GM23248 (cell line): ENCODE measurements around the gene PGBD2. TPM values are rescaled to one million over a fixed set of nuclear protein-coding genes. Genes with fewer than 3 reads are reported as not detected.
A peak's percentile ranks its signal among the peaks of the same experiment; 100 is the strongest.

ENCODE experiments used
- DNase-seq: peaks from one replicate; pipeline ENCODE4 v3.0.0-alpha.2; 2015
- H2AFZ ChIP-seq: fragments of 200-600 bp; sonication (generic); 2 replicates; pipeline ENCODE4 v1.6.1; 2016; ENCODE audit warnings: antibody characterized with exemption
- H3F3A ChIP-seq: fragments of 200-600 bp; sonication (generic); 2 replicates; pipeline ENCODE4 v1.6.1; 2016; ENCODE audit warnings: mild to moderate bottlenecking, antibody characterized with exemption, mixed run types; ENCODE audit not compliant: insufficient read depth
- H3K27ac ChIP-seq: fragments of 200-600 bp; sonication (generic); 2 replicates; pipeline ENCODE4 v1.5.1; 2016; ENCODE audit warnings: mild to moderate bottlenecking
- H3K27me3 ChIP-seq: fragments of 200-600 bp; sonication (generic); replicated peaks from 2 replicates; pipeline ENCODE4 v1.6.1; 2016; ENCODE audit warnings: mild to moderate bottlenecking; ENCODE audit not compliant: insufficient read depth
- H3K36me3 ChIP-seq: fragments of 200-600 bp; sonication (generic); 2 replicates; pipeline ENCODE4 v1.6.1; 2016; ENCODE audit warnings: low read depth, mild to moderate bottlenecking
- H3K4me1 ChIP-seq: fragments of 200-600 bp; sonication (generic); 2 replicates; pipeline ENCODE4 v1.6.1; 2016; ENCODE audit warnings: mild to moderate bottlenecking; ENCODE audit not compliant: insufficient read depth
- H3K4me2 ChIP-seq: fragments of 200-600 bp; sonication (generic); one replicate; pipeline ENCODE4 v1.6.1; 2016; ENCODE audit warnings: mild to moderate bottlenecking; ENCODE audit not compliant: unreplicated experiment
- H3K4me3 ChIP-seq: fragments of 200-600 bp; sonication (generic); 2 replicates; pipeline ENCODE4 v1.5.1; 2016; ENCODE audit warnings: mild to moderate bottlenecking
- H3K79me2 ChIP-seq: fragments of 200-600 bp; sonication (generic); 2 replicates; pipeline ENCODE4 v1.6.1; 2016; ENCODE audit warnings: mild to moderate bottlenecking; ENCODE audit not compliant: insufficient read depth
- H3K9ac ChIP-seq: fragments of 200-600 bp; sonication (generic); 2 replicates; pipeline ENCODE4 v1.6.1; 2016; ENCODE audit warnings: mild to moderate bottlenecking
- H3K9me2 ChIP-seq: fragments of 200-600 bp; sonication (generic); 2 replicates; pipeline ENCODE4 v1.6.1; 2016; ENCODE audit warnings: mixed run types, mild to moderate bottlenecking, moderate library complexity; ENCODE audit not compliant: insufficient read depth
- H3K9me3 ChIP-seq: fragments of 200-600 bp; sonication (generic); one replicate; pipeline ENCODE4 v1.6.1; 2017; ENCODE audit warnings: low read depth
- H4K20me1 ChIP-seq: fragments of 200-600 bp; sonication (generic); 2 replicates; pipeline ENCODE4 v1.6.0; 2016; ENCODE audit not compliant: insufficient read depth
- EZH2 ChIP-seq: fragments of 200-600 bp; sonication (generic); IDR thresholded peaks from 2 replicates; pipeline ENCODE4 v1.6.1; 2018; ENCODE audit warnings: antibody characterized with exemption, mild to moderate bottlenecking; ENCODE audit not compliant: insufficient read depth, poor library complexity, severe bottlenecking
- EZH2phosphoT487 ChIP-seq: fragments of 200-600 bp; sonication (generic); IDR thresholded peaks from 2 replicates; pipeline ENCODE4 v1.6.1; 2018; ENCODE audit warnings: antibody characterized with exemption, moderate library complexity, mild to moderate bottlenecking, low read depth; ENCODE audit not compliant: insufficient read depth
- WGBS, 2 experiments: methylation state at CpG; one replicate each; pipeline ENCODE4 v1.1.6; 2015 to 2017; ENCODE audit warnings: low lambda C conversion rate in 2 of 2, low coverage in 1 of 2; ENCODE audit errors: missing lambda C conversion rate in 2 of 2; 5-methylcytosine and 5-hydroxymethylcytosine counted together
- in situ Hi-C: fragments of 300-500 bp; cut with MboI; formaldehyde crosslinking; loops from 2 replicates; pipeline ENCODE4 v1.15.0; 2020
- polyA plus RNA-seq: library from polyadenylated mRNA; unstranded; fragments of >200 nt; fragmentation: Nextera tagmentation; extraction: Ambion mirVana; gene quantifications from 2 replicates; pipeline ENCODE4 v1.2.1, GENCODE V29; 2016
- total RNA-seq: library from RNA; depleted of rRNA; stranded (reverse); fragments of >200 nt; shearing (Covaris generic); gene quantifications from 2 replicates; pipeline ENCODE4 v1.2.3, GENCODE V29; 2014

Gene PGBD2
- total and polyA plus RNA-seq, 2 experiments from 2014 or later: 3.5 to 5.8 TPM

DNA sequence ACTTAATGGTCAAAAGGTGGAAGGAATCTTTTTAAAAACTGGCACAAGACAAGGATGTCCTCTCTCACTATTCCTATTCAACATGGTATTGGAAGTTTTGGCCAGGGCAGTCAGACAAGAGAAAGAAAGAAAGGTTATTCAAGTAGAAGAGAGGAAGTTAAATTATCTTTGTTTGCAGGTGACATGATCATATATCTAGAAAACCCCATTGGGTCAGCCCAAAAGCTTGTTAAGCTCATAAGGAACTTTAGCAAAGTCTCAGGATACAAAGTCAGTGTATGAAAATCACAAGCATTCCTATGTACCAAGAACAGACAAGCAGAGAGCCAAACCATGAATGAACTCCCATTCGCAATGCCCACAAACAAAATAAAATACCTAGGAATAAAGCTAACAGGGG lies 5.4 kb upstream of the PGBD2 start:
- H3K4me2 ChIP-seq: no peak overlapping the region
- H4K20me1 ChIP-seq: no peaks in the 10 kb centered on the region
- H3K79me2 ChIP-seq: no peaks in the 10 kb centered on the region
- no peak overlapping the region for H2AFZ ChIP-seq
- H3K9me3 ChIP-seq: no peaks in the 10 kb centered on the region
- H3F3A ChIP-seq: peaks cover 13% of the 10 kb centered on the region
- no peak overlapping the region for H3K4me3 ChIP-seq
- no peak overlapping the region for H3K27ac ChIP-seq
- H3K9me2 ChIP-seq: no peaks in the 10 kb centered on the region
- 22 to 36% methylated on average over 1 of the region's 1 CpG for WGBS, 2 experiments
- H3K27me3 ChIP-seq: no peaks in the 10 kb centered on the region; the same call in 1 of the 2 replicates
- H3K4me1 ChIP-seq: no peaks in the 10 kb centered on the region
- H3K9ac ChIP-seq: no peak overlapping the region
- H3K36me3 ChIP-seq: no peaks in the 10 kb centered on the region
- in situ Hi-C loops: no loop called here
- TF ChIP-seq EZH2 (no peak), EZH2phosphoT487 (no peak)
- DNase-seq: no peak

DNA sequence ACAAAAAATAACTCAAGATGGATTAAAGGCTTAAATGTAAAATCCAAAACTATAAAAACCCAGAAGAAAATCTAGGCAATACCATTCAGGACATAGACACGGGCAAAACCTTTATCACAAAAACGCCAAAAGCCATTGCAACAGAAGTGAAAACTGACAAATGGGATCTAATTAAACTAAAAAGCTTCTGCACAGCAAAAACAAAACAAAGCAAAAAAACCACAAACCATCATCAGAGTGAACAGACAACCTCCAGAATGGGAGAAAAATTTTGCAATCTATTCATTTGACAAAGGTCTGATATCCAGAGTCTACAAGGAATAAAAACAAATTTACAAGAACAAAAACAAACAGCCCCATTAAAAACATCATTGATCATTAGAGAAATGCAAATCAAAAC lies 4.5 kb upstream of the PGBD2 start:
- no peak overlapping the region for H2AFZ ChIP-seq
- TF ChIP-seq EZH2 (no peak), EZH2phosphoT487 (no peak)
- H3K36me3 ChIP-seq: no peaks in the 10 kb centered on the region
- H3K4me2 ChIP-seq: no peak overlapping the region
- no peaks in the 10 kb centered on the region for H3K4me1 ChIP-seq
- no peak overlapping the region for H3K27ac ChIP-seq
- no peaks in the 10 kb centered on the region for H3K9me3 ChIP-seq
- H3F3A ChIP-seq: peaks cover 13% of the 10 kb centered on the region
- no peak for DNase-seq
- no peaks in the 10 kb centered on the region for H3K9me2 ChIP-seq
- H4K20me1 ChIP-seq: no peaks in the 10 kb centered on the region
- in situ Hi-C loops: no loop called here
- whole genome bisulfite sequencing, 2 experiments: 67 to 79% methylated on average over 2 of the region's 2 CpGs
- H3K9ac ChIP-seq: no peak overlapping the region
- H3K79me2 ChIP-seq: no peaks in the 10 kb centered on the region
- H3K4me3 ChIP-seq: no peak overlapping the region
- no peaks in the 10 kb centered on the region; the same call in 1 of the 2 replicates for H3K27me3 ChIP-seq

DNA sequence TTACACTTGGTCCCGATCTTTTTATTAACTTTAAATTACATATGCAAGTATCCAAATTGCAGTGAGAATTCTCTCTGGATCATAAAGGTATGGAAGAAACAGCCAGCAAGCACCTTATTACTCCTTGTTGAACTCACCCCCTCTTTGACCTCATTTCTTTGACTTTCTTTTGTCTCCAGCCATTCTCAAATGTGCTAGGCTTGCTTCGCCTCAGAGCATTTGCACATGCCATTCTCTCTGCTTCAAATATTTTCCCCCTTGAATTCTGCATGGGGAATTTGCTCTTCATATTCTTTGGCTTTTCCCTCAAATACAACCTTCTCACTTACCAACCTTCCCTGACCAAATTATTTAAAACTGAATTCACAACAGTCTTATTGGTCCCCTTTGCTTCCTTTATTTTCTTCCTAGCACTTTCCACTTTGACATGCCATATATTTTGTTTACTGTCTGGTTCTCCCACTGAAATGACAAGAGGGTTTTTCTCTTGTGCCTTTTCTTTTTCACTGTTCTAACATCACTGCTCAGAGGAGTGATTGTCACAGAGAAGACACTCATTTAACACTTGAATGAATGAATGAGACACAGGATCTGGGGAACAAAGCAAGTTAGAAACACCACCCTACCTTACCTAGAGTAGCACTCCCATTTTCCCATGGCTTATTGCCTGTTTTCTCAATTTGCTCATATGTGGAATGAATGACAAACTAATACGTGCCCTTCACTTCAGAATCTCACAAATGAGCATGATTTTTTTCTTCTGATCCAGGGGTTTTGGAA lies 1.4 kb upstream of the PGBD2 start:
- H3K4me1 ChIP-seq: peaks cover 7% of the 10 kb centered on the region; the same call in 1 of the 2 replicates
- no peak for DNase-seq
- no peaks in the 10 kb centered on the region for H3K9me3 ChIP-seq
- H3K4me2 ChIP-seq: no peak overlapping the region
- H3F3A ChIP-seq: peaks cover 13% of the 10 kb centered on the region
- no peaks in the 10 kb centered on the region for H3K9me2 ChIP-seq
- H3K79me2 ChIP-seq: peaks cover 30% of the 10 kb centered on the region
- no peak overlapping the region for H3K4me3 ChIP-seq
- in situ Hi-C loops: no loop called here
- peak overlapping the region; percentile 100 for H2AFZ ChIP-seq
- WGBS, 2 experiments: 66 to 77% methylated on average over 3 of the region's 3 CpGs
- H3K27me3 ChIP-seq: no peaks in the 10 kb centered on the region; the same call in 1 of the 2 replicates
- no peak overlapping the region for H3K9ac ChIP-seq
- no peaks in the 10 kb centered on the region for H3K36me3 ChIP-seq
- no peaks in the 10 kb centered on the region for H4K20me1 ChIP-seq
- H3K27ac ChIP-seq: no peak overlapping the region
- TF ChIP-seq EZH2phosphoT487 (no peak), EZH2 (no peak)

DNA sequence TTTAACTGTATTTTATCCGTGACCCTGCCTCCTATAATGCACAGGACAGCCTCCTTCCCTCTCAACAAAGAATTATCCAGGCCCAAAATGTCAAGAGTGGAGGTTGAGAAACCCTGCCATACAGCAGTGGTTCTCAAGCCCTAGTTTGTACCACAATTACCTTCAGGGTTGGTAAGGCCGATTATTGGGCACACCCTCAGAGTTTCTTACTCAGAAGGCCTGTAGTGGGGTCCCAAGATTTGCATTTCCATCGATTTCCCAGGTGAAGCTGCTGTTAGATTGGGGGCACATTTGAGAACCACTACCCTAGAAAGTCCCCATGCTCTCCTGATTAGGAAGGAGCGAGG lies 400 bp upstream of the PGBD2 start:
- Histone ChIP-seq H3K9me3 (no peaks in the 10 kb centered on the region), H3K4me1 (peaks cover 7% of the 10 kb centered on the region; the same call in 1 of the 2 replicates), H3K36me3 (no peaks in the 10 kb centered on the region), H2AFZ (peak overlapping the region; percentile 100), H3F3A (peaks cover 13% of the 10 kb centered on the region), H3K9me2 (no peaks in the 10 kb centered on the region), H3K9ac (peak overlapping the region; percentile 91), H3K4me3 (peak overlapping the region; percentile 88), H3K79me2 (peaks cover 40% of the 10 kb centered on the region), H4K20me1 (no peaks in the 10 kb centered on the region), H3K4me2 (peak overlapping the region; percentile 99), H3K27me3 (no peaks in the 10 kb centered on the region), H3K27ac (peak overlapping the region; percentile 85)
- DNase-seq: peak; percentile 23
- in situ Hi-C loops: no loop called here
- TF ChIP-seq EZH2 (no peak), EZH2phosphoT487 (no peak)
- WGBS, 2 experiments: 14 to 18% methylated on average over 4 of the region's 4 CpGs
